Measurements from ENCODE around the gene OR2T12. TPM values are rescaled to one million over a fixed set of nuclear protein-coding genes. Genes with fewer than 3 reads are reported as not detected.
"Not testable (repeated sequence)": the region's sequence is repeated elsewhere in the genome, so short reads cannot be mapped to it uniquely, and the experiment has no call there.

Gene OR2T12
- total and polyA plus RNA-seq, 3 donors from 2014 or later = 0.06 TPM; not detected in 2

GRCh38 chr1:248306103-248306502, 2.9 kb upstream of the OR2T12 start:
- intact Hi-C loops (cut with DNase I; ENCODE audit: low total_unique reads) = no loop called here
- WGBS, 2 donors = 47 to 75% methylated on average over 16 to 19 of the region's 19 CpGs

GRCh38 chr1:248305672-248306071, 2.4 kb upstream of the OR2T12 start:
- H3K4me3 ChIP-seq = peak overlapping the region in 1 of 2 donors; percentile 31
- H3K27me3 ChIP-seq; H3K27ac ChIP-seq; H3K9me3 ChIP-seq; DNase-seq; H3K36me3 ChIP-seq (ENCODE audit: low read depth, missing control alignments); H3K4me1 ChIP-seq; intact Hi-C loops (cut with DNase I; ENCODE audit: low total_unique reads): not testable (repeated sequence)
- WGBS, 2 donors = 57 to 60% methylated on average over 9 of the region's 9 CpGs

More at GRCh38 chr1:248306103-248306502, 2.9 kb upstream of the OR2T12 start:
- H3K27me3 ChIP-seq = no peaks in the 10 kb centered on the region
- peak overlapping the region in 1 of 2 donors; percentile 31 for H3K4me3 ChIP-seq
- H3K4me1 ChIP-seq = no peaks in the 10 kb centered on the region
- H3K27ac ChIP-seq = no peak overlapping the region
- no peaks in the 10 kb centered on the region for H3K9me3 ChIP-seq
- H3K36me3 ChIP-seq (ENCODE audit: low read depth, missing control alignments) = no peaks in the 10 kb centered on the region
- no peak for DNase-seq
- TF ChIP-seq CTCF (IDR thresholded peaks at IDR 0.05) (no peak), POLR2A (IDR thresholded peaks at IDR 0.05) (no peak)

GRCh38 chr1:248288391-248288790, 14.8 kb downstream of the OR2T12 start:
- H3K4me1 ChIP-seq = no peaks in the 10 kb centered on the region
- H3K36me3 ChIP-seq (ENCODE audit: low read depth, missing control alignments) = no peaks in the 10 kb centered on the region
- TF ChIP-seq POLR2A (IDR thresholded peaks at IDR 0.05) (no peak), CTCF (IDR thresholded peaks at IDR 0.05) (no peak)
- intact Hi-C loops (cut with DNase I; ENCODE audit: low total_unique reads) = no loop called here
- no peak overlapping the region for H3K27ac ChIP-seq
- DNase-seq = no peak
- H3K4me3 ChIP-seq = no peak overlapping the region
- no peaks in the 10 kb centered on the region for H3K9me3 ChIP-seq
- H3K27me3 ChIP-seq = no peaks in the 10 kb centered on the region
- 56 to 58% methylated on average over 6 of the region's 6 CpGs for WGBS, 2 donors

GRCh38 chr1:248277876-248278275, 25.3 kb downstream of the OR2T12 start, which contains the start of gene OR2T33:
Gene OR2T33, minus strand, starts transcription at chr1:248277976. Its CDS starts 4,162 bp downstream, at chr1:248273814.
- intact Hi-C loops (cut with DNase I; ENCODE audit: low total_unique reads) = no loop called here

GRCh38 chr1:248273225-248273624, 30.0 kb downstream of the OR2T12 start:
- intact Hi-C loops (cut with DNase I; ENCODE audit: low total_unique reads); H3K4me1 ChIP-seq; H3K4me3 ChIP-seq; H3K27ac ChIP-seq; H3K27me3 ChIP-seq; H3K36me3 ChIP-seq (ENCODE audit: low read depth, missing control alignments); H3K9me3 ChIP-seq: not testable (repeated sequence)
- no CpG with 5 or more reads among the region's 16 CpGs for WGBS, 2 donors
- peak; percentile 22 for DNase-seq

More at GRCh38 chr1:248277876-248278275, 25.3 kb downstream of the OR2T12 start, which contains the start of gene OR2T33:
- Histone ChIP-seq H3K9me3 (no peaks in the 10 kb centered on the region), H3K4me3 (no peak within 1 kb of the TSS), H3K36me3 (ENCODE audit: low read depth, missing control alignments) (no peaks in the 10 kb centered on the region), H3K4me1 (no peaks in the 10 kb centered on the region), H3K27ac (no peak within 1 kb of the TSS), H3K27me3 (no peaks in the 10 kb centered on the region)
- WGBS, 2 donors = 56 to 65% methylated on average over 1 of the region's 1 CpG
- TF ChIP-seq CTCF (IDR thresholded peaks at IDR 0.05) (no peak), POLR2A (IDR thresholded peaks at IDR 0.05) (no peak)
- no peak for DNase-seq

GRCh38 chr1:248268178-248268577, 35.0 kb downstream of the OR2T12 start:
- Histone ChIP-seq H3K27me3 (no peaks in the 10 kb centered on the region), H3K27ac (no peak overlapping the region), H3K9me3 (no peaks in the 10 kb centered on the region), H3K4me3 (no peak overlapping the region), H3K4me1 (no peaks in the 10 kb centered on the region), H3K36me3 (ENCODE audit: low read depth, missing control alignments) (no peaks in the 10 kb centered on the region)
- 62 to 71% methylated on average over 4 of the region's 4 CpGs for WGBS, 2 donors
- no peak for DNase-seq
- intact Hi-C loops (cut with DNase I; ENCODE audit: low total_unique reads) = no loop called here
- TF ChIP-seq POLR2A (IDR thresholded peaks at IDR 0.05) = no peak
- TF ChIP-seq CTCF (IDR thresholded peaks at IDR 0.05) = no peak

- H3K9me3 ChIP-seq; H3K27ac ChIP-seq; H3K4me3 ChIP-seq; intact Hi-C loops (cut with DNase I; ENCODE audit: low total_unique reads); H3K36me3 ChIP-seq (ENCODE audit: low read depth, missing control alignments); H3K4me1 ChIP-seq; DNase-seq; H3K27me3 ChIP-seq: not testable (repeated sequence)
- 65 to 83% methylated on average over 1 of the region's 1 CpG for WGBS, 2 donors
These were observed 43.9 kb downstream of the OR2T12 start for GRCh38 chr1:248259309-248259708.

Data from testis (tissue), 3 donors.